Measurements from ENCODE around the gene UGT2A1.
"Not testable (repeated sequence)": the region's sequence is repeated elsewhere in the genome, so short reads cannot be mapped to it uniquely, and the experiment has no call there.

The UGT2A1 gene

DNA sequence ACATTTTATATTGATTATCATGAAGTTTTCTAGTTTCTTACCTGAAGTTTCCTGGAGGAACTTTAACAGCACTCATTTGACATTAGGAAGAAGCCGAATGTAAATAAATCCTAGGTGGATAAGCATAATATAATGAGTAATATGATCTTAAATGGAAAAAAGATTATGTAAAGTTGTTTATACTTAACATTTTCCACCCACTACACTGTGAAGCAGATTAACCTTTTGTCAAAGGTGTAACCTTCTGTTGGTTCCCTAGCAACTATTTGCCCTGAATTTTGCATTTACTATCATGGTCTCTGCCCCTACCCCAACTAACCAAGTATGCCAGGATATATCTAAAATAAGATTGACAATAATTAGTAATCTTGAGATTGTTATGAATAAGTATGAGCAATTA is at the start of gene UGT2A1:
UGT2A1 (minus strand) TSS at position 101 of the 400 bp plus-strand sequence. CDS start 5,603 bp downstream, outside the sequence.
- DNase-seq (ENCODE audit: low read depth in 2 of 2) = no peak

DNA sequence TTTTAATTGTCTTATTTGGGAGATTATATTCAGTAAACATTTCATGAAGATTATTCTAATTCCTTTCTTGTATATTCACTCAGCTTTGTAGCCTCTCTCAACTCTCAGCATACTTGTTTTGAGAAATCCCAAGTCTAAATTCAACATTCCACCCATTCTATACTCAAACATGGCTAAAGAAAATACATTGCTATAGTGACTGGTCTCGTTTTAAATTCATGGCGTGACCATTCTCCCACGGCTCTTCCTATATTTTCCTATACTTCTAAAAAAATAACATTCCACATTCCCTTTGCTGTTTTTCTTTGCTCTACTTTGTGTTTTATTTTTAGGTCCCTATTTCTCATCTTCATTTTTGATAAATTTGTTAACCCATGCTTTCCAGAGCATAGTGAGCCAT is 49.2 kb upstream of the UGT2A1 start:
- DNase-seq (ENCODE audit: low read depth in 2 of 2) = no peak

DNA sequence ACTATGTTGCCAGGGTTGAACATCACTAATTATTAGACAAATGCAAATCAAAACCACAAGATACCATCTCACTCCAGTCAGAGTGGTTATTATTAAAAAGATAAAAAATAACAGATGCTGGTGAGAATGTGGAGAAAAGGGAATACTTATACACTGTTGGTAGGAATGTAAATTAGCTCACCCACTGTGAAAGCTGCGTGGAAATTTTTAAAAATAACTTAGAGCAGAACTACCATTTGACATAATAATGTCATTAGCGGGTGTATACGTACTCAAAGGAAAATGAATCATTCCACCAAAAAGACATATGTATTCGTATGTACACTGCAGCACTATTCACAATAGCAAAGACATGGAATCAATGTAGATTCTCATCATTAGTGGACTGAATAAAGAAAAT is 48.6 kb upstream of the UGT2A1 start:
- no peak for DNase-seq (ENCODE audit: low read depth in 2 of 2)

DNA sequence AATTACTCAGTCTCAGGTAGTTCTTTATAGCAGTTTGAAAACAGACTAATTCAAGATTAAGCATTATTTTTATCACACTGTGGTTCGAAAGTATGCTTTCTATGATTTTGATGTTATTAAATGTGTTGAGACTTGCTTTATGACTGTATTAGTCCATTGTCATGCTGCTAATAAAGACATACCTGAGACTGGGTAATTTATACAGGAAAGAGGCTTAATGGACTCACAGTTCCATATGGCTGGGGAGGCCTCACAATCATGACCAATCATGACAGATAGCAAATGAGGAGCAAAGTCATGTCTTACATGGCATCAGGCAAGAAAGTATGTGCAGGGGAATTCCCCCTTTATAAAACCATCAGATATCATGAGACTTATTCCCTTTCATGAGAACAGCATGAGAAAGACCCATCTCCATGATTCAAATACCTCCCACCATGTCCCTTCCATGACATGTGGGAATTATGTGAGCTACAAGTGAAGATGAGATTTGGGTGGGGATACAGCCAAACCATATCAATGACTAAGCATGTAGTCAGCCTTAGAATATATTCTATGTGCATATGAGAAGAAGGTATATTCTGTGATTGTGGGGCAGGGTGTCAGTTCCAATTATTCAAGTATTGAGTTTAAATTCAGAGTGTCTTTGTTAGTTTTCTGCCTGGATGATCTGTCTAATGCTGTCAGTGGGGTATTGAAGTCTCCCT is 44.6 kb upstream of the UGT2A1 start:
- no peak for DNase-seq (ENCODE audit: low read depth in 2 of 2)

DNA sequence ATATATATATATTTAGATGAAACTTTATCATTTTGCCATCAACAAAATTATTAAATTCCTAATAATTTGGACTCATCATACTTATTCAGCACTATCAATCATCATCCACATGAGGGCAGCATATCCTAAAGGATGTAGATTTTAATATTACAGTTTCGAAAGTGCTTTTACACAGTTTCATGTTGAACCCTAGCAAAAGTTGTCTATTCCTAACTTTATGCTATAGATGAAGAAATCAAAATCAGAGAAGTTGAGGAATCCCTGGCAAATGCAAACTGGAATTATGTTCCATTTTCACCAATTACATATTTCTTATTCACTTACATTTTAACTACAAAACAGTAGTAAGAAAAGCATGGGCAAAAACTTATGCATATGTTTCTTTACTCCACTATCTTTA is 36.6 kb upstream of the UGT2A1 start:
- DNase-seq (ENCODE audit: low read depth in 2 of 2) = no peak

DNA sequence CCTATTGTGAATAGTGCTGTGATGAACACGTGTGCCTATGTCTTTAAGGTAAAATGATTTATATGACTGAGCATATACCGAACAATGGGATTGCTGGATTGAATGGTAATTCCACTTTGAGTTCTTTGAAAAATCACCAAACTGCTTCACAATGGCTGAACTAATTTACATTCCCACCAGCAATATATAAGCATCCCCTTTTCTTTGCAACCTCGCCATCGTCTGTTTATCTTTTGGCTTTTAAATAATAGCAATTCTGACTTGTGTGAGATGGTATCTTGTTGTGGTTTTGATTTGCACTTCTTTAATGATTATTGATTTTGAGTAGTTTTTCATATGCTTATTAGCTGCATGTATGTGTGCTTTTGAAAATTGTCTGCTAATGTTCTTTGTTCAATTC is 31.8 kb upstream of the UGT2A1 start:
- DNase-seq (ENCODE audit: low read depth in 2 of 2) = no peak

DNA sequence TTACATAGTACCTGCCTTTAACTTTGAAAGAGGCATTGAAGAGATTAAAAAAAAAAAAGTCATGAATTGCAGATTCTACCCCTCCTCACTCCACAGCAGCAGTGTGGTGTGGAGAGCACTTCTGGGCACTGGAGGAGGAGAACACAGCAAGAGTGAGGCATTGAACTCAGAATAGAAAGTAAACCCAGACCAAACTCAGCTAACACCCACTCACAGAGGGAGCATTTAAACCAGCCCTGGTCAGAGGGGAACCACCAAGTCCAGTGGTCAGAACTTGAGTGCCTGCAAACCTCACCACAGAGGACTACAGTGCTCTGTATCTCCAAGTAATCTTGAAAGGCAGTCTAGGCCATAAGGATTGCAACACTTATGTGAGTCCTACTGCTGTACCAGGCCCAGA is 15.6 kb upstream of the UGT2A1 start:
- DNase-seq (ENCODE audit: low read depth in 2 of 2) = no peak

DNA sequence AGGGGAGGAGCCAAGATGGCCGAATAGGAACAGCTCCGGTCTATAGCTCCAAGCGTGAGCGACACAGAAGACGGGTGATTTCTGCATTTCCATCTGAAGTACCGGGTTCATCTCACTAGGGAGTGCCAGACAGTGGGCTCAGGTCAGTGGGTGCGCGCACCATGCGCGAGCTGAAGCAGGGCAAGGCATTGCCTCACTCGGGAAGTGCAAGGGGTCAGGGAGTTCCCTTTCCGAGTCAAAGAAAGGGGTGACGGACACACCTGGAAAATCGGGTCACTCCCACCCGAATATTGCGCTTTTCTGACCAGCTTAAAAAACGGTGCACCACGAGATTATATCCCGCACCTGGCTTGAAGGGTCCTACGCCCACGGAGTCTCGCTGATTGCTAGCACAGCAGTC is 11.0 kb upstream of the UGT2A1 start:
- DNase-seq (ENCODE audit: low read depth in 2 of 2) = not testable (repeated sequence)

GRCh38 chr4:69661130-69661803 is 8.2 kb upstream of the UGT2A1 start:
- DNase-seq (ENCODE audit: low read depth in 2 of 2) = not testable (repeated sequence)

DNA sequence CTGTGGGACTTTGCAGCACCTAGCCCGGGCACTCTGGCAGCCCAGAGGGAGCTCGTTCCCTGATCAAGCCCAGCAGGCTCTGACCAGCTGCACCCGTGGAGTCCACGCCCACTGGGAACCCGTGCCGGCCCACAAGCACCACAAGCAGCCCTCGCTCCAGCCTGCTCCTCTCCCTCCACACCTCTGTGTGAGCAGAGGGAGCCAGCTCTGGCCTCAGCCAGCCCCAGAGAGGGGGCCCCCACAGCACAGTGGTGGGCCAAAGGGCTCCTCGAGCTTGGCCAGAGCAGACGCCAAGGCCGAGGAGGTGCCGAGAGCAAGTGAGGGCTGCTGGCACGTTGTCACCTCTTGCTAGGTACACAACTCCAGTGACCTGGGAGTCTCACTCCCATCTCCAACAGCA is 5.1 kb upstream of the UGT2A1 start:
- DNase-seq (ENCODE audit: low read depth in 2 of 2) = no peak

DNA sequence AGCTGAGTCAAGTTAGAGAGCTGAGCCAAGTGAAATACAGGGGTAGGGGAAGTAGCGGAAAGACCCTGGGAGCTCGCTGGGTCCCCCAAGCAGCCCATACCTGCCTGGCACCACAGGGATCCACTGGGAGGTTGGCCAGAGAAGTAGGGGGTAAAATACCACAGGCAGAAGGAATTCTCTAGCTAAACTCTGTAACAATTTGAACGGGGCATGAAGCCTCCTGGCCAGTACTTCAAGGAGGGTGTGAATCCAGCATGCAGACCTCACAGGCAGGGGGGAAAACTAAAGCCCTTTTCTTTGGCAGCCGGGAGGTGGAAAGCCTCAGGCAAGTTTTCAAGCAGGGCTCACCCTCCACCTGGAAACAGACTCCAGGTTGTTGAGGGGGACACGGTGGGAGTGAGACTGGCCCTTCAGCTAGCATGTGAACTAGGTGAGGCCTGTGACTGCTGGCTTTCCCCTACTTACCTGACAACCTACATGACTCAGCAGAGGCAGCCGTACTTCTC is 3.7 kb upstream of the UGT2A1 start:
- no peak for DNase-seq (ENCODE audit: low read depth in 2 of 2)

GRCh38 chr4:69650872-69651271 is 2.2 kb downstream of the UGT2A1 start:
- no peak for DNase-seq (ENCODE audit: low read depth in 2 of 2)

- no peak for DNase-seq (ENCODE audit: low read depth in 2 of 2)
Measured at GRCh38 chr4:69649629-69650028, 3.4 kb downstream of the UGT2A1 start.

DNA sequence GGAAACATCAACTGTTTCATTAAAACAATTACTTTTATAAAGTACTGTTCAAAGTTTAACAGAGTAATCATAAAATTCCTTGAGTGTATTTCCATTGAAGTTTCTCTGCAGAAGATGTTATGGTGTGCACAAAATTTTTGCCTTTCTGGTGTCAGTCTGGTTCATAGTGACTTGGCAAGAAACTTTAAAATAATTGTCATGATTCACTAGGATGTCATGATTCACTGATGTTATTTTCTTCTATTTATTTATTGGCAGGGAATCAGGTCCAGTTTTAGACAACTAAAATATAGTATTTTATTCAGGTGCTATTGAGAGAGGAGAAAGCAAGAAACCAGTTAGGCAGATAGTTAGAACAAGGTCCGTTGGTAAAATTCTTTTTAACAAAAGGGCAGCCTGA is 3.8 kb downstream of the UGT2A1 start:
- DNase-seq (ENCODE audit: low read depth in 2 of 2) = no peak

- no peak for DNase-seq (ENCODE audit: low read depth in 2 of 2)
Measured at GRCh38 chr4:69642961-69643360, 10.1 kb downstream of the UGT2A1 start.

DNA sequence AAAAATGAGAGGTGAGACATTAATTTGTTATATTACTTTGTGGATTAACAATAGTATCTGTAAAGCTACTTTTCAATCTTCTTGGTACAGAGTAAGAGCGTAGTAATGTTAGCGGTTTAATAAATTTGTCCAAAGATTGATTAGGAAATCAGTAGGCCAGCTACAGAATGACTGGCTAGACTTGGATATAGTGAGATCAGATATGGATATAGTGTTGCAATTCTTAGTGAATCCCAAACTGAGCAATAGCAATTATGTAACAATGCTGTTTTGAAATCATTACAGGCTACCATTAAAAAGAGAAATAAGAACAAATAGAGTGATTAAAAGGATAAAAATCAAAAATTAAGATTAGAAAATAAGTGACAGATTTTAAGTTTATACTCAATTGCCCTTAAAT is 12.8 kb downstream of the UGT2A1 start:
- no peak for DNase-seq (ENCODE audit: low read depth in 2 of 2)

- DNase-seq (ENCODE audit: low read depth in 2 of 2) = no peak
Measured at GRCh38 chr4:69639542-69639941, 13.5 kb downstream of the UGT2A1 start, which contains the start of gene UGT2A2. UGT2A2 (minus strand) TSS chr4:69639642; CDS start chr4:69639640, 2 bp downstream.

DNA sequence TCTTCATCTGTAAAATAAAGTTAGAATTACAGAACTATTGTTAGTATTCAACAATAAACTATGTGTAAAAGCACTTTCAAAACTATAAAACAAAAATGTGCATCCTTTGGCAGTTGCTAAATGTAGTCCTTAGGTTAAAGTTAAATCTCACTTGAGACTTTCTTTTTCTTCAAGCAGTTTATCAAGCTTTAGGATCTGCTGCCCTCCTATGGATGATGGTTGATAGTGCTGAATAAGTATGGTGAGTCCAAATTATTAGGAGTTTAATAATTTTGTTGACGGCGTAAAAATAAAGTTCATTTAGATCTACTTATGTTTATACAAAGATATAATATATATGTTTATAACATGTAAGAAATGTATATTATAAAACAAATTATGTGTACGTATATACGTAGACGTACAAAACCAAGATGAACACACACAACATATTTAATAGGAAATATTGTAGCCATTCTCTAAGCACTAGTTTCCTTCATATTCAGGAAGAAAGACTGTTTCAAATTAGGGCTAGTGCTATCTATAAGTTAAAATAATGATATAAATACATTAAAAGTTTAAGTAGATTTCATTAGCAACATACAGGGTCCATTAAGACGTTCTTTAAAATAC is 35.9 kb downstream of the UGT2A1 start:
- DNase-seq (ENCODE audit: low read depth in 2 of 2) = no peak

- DNase-seq (ENCODE audit: low read depth in 2 of 2) = no peak
Measured at GRCh38 chr4:69610484-69610883, 42.6 kb downstream of the UGT2A1 start.

GRCh38 chr4:69601065-69601464 is 52.0 kb downstream of the UGT2A1 start:
- no peak for DNase-seq (ENCODE audit: low read depth in 2 of 2)

GRCh38 chr4:69600013-69600412 is 53.0 kb downstream of the UGT2A1 start:
- DNase-seq (ENCODE audit: low read depth in 2 of 2) = no peak

DNA sequence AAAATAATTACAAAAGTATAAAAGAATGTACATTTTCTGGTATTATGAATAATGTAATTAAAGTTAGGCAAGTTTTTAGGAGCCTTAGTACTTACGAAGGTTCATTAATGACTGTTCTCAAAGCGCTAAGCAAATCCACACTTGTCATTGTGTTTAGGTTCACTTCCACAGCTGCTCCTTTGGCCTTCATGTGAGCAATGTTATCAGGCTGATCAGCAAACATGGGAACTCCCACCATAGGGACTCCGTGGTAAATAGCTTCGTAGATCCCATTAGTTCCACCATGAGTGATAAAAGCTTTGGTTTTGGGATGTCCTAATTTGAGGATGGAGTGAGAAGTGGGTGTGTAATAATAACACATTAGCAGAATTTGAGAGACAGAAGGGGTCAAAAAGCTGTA is 58.7 kb downstream of the UGT2A1 start:
- no peak for DNase-seq (ENCODE audit: low read depth in 2 of 2)

- no peak for DNase-seq (ENCODE audit: low read depth in 2 of 2)
Measured at GRCh38 chr4:69591364-69591763, 61.7 kb downstream of the UGT2A1 start.

Measured in stimulated activated CD8-positive, alpha-beta memory T cell treated with anti-CD3 and anti-CD28 coated beads, Interleukin-15, amount 100 ng/mL, for 4 hours (primary cell).